HG03025 (cell line): ENCODE measurements around the gene FAM174A.
A peak's percentile ranks its signal among the peaks of the same experiment; 100 is the strongest.
"Not testable (repeated sequence)": the region's sequence is repeated elsewhere in the genome, so short reads cannot be mapped to it uniquely, and the experiment has no call there.

Experiments
- ATAC-seq: cut with Tn5 transposase; IDR thresholded peaks from one replicate; pipeline ENCODE4 v1.9.1; 2021; ENCODE audit warnings: mild to moderate bottlenecking, moderate library complexity; ENCODE audit not compliant: unreplicated experiment, low FRiP score

The FAM174A gene

GRCh38 chr5:100574716-100575115 lies 39.5 kb downstream of the FAM174A start:
- no peak for ATAC-seq

- no peak for ATAC-seq
Measured at GRCh38 chr5:100575815-100576214, 40.6 kb downstream of the FAM174A start.

GRCh38 chr5:100576217-100576751 lies 41.1 kb downstream of the FAM174A start:
- ATAC-seq = no peak

- no peak for ATAC-seq
Measured at GRCh38 chr5:100577506-100577905, 42.3 kb downstream of the FAM174A start.

GRCh38 chr5:100584069-100584468 lies 48.9 kb downstream of the FAM174A start:
- ATAC-seq = peak; percentile 96

GRCh38 chr5:100584889-100585288 lies 49.7 kb downstream of the FAM174A start:
- ATAC-seq = no peak

- ATAC-seq = no peak
Measured at GRCh38 chr5:100590867-100591266, 55.7 kb downstream of the FAM174A start.

GRCh38 chr5:100595152-100595811 lies 60.1 kb downstream of the FAM174A start:
- no peak for ATAC-seq

GRCh38 chr5:100595812-100596173 lies 60.6 kb downstream of the FAM174A start:
- no peak for ATAC-seq

GRCh38 chr5:100598446-100598845 lies 63.3 kb downstream of the FAM174A start:
- ATAC-seq = no peak

GRCh38 chr5:100600298-100600994 lies 65.3 kb downstream of the FAM174A start:
- no peak for ATAC-seq

- no peak for ATAC-seq
Measured at GRCh38 chr5:100603141-100603540, 68.0 kb downstream of the FAM174A start.

- not testable (repeated sequence) for ATAC-seq
Measured at GRCh38 chr5:100604021-100604420, 68.8 kb downstream of the FAM174A start.

GRCh38 chr5:100609594-100609993 lies 74.4 kb downstream of the FAM174A start:
- ATAC-seq = no peak

- no peak for ATAC-seq
Measured at GRCh38 chr5:100614308-100614707, 79.1 kb downstream of the FAM174A start.

- ATAC-seq = no peak
Measured at GRCh38 chr5:100615362-100615761, 80.2 kb downstream of the FAM174A start.

- ATAC-seq = no peak
Measured at GRCh38 chr5:100616291-100616690, 81.1 kb downstream of the FAM174A start.

GRCh38 chr5:100616981-100617380 lies 81.8 kb downstream of the FAM174A start:
- ATAC-seq = no peak

- ATAC-seq = peak; percentile 91
Measured at GRCh38 chr5:100623719-100624118, 88.5 kb downstream of the FAM174A start.

GRCh38 chr5:100634937-100635534 lies 99.9 kb downstream of the FAM174A start:
- peak; percentile 70 for ATAC-seq
